ENCODE results near the gene MGAT5B.
A peak's percentile ranks its signal among the peaks of the same experiment; 100 is the strongest.
"Not testable (repeated sequence)": the region's sequence is repeated elsewhere in the genome, so short reads cannot be mapped to it uniquely, and the experiment has no call there.

MGAT5B gene

GRCh38 chr17:76845541-76846017 is 22.6 kb upstream of the MGAT5B start:
- no peak for DNase-seq

GRCh38 chr17:76847031-76847430 is 21.2 kb upstream of the MGAT5B start:
- no peak for DNase-seq

- no peak for DNase-seq
Observed at GRCh38 chr17:76848670-76849069, 19.5 kb upstream of the MGAT5B start.

GRCh38 chr17:76849160-76849559 is 19.0 kb upstream of the MGAT5B start:
- DNase-seq: not testable (repeated sequence)

- no peak for DNase-seq
Observed at GRCh38 chr17:76852843-76853242, 15.4 kb upstream of the MGAT5B start.

GRCh38 chr17:76855105-76855504 is 13.1 kb upstream of the MGAT5B start:
- DNase-seq: no peak

- no peak for DNase-seq
Observed at GRCh38 chr17:76862079-76862478, 6.1 kb upstream of the MGAT5B start.

- DNase-seq: no peak
Observed at GRCh38 chr17:76862494-76862893, 5.7 kb upstream of the MGAT5B start.

GRCh38 chr17:76864024-76864423 is 4.2 kb upstream of the MGAT5B start:
- no peak for DNase-seq

- no peak for DNase-seq
Observed at GRCh38 chr17:76865174-76865573, 3.0 kb upstream of the MGAT5B start.

- DNase-seq: no peak
Observed at GRCh38 chr17:76866203-76866602, 2.0 kb upstream of the MGAT5B start.

GRCh38 chr17:76866774-76867577 is 1.2 kb upstream of the MGAT5B start:
- DNase-seq: no peak

GRCh38 chr17:76867578-76868175 is 527 bp upstream of the MGAT5B start:
- DNase-seq: peak in 4 of 56 donors; percentile 17 to 56 (median 42)

- DNase-seq: no peak
Observed at GRCh38 chr17:76868669-76869495, 678 bp downstream of the MGAT5B start.

GRCh38 chr17:76869496-76870376 is 1.5 kb downstream of the MGAT5B start:
- DNase-seq: peak in 1 of 56 donors; percentile 19

GRCh38 chr17:76870377-76870714 is 2.1 kb downstream of the MGAT5B start:
- no peak for DNase-seq

- DNase-seq: no peak
Observed at GRCh38 chr17:76871668-76872067, 3.5 kb downstream of the MGAT5B start.

- DNase-seq: no peak
Observed at GRCh38 chr17:76872221-76872873, 4.1 kb downstream of the MGAT5B start.

GRCh38 chr17:76872874-76873221 is 4.6 kb downstream of the MGAT5B start:
- no peak for DNase-seq

- DNase-seq: no peak
Observed at GRCh38 chr17:76873856-76874255, 5.7 kb downstream of the MGAT5B start.

- no peak for DNase-seq
Observed at GRCh38 chr17:76877437-76877836, 9.2 kb downstream of the MGAT5B start.

Measured in amygdala (tissue), 56 donors.